ENCODE data around the gene SETD3. TPM values are rescaled to one million over a fixed set of nuclear protein-coding genes. Genes with fewer than 3 reads are reported as not detected.

The SETD3 gene
- total RNA-seq, 1 donor from 2014 or later: 43.5 TPM

DNA sequence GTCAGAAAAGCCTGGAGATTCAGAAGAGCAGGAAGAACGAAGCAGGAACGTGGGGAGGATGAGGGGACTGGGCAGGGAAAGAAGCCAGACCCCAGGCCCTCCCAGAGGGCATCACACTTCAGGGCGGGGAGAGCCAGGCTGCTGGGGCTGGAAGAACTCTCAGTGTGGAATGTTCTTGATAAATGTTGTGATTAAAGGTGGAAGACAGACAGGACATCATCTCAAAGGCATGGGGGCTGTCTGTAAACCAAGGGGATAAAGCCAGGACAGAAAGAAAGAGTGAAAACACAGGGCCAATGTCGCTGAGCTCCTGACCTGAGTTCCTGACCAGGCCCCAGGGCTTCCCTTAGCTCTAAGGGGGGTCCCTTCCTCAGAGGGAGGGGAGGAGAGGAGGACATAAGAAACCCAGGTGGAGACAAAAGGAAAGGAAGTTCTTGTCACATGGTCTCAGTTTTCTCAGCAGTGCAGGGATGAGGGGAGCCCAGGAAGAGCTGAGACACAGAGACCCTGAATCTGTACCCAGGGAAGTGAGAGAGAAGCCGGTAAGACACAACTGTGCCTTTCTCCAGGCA lies 56.3 kb downstream of the SETD3 start:
- no peak for DNase-seq (ENCODE audit: low read depth in 2 of 2)

DNA sequence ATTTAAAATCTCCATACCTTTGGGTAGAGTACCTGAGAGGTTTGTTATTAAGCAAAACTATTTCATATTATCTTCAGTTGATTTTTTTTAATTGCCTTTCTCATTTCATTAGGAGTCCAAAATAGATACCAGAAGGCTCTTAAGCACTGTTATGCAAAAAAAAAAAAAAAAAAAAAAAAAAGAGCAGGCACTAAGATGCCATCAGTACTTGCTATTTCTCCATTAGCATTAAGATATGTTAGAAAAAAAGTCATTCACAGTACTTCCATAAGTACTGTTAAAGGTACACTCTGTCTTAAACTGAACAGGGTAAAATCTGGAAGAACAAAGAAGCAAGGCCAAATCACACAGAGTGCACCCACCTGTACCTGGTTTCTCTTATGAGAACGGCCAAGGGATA lies 57.2 kb downstream of the SETD3 start:
- no peak for DNase-seq (ENCODE audit: low read depth in 2 of 2)

DNA sequence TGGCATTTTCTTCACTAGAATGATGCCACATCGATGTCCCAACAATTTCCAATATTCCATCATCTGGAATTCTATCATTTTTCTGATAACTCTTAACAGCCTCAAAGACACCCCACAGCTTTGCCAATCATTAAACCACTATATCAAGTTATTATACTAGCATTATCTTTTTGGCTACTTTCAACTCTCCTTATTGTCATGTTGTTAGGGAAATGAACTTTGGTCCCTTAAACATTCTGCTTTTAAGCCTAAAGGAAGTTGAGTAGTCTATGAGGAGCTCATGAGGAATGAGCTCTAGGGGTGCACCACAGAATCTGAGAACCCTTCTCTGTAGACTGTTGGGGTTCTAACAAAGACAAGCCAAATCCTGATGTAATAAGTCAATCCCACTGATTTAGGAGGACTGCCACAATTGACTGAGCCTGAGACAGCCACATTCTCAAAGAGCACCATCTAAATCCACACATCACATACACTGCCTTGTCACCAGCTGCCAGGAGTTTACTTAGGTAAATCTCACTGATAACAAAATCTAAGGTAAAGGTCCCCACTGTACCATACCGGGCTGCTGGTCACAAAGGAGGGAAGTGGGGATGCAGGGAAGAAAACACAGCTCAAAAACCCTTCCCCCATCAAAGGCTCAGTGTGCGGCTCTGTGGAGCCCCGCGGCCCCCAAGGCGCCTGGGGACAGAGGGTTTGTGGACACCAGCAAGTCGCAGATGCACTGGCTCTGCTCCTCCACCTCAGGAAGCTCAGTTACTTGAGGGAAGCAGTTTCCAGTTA lies 58.2 kb downstream of the SETD3 start:
- DNase-seq (ENCODE audit: low read depth in 2 of 2): no peak

GRCh38 chr14:99420711-99421110 lies 59.9 kb downstream of the SETD3 start:
- peak in 1 of 2 donors; percentile 22 for DNase-seq (ENCODE audit: low read depth in 2 of 2)

DNA sequence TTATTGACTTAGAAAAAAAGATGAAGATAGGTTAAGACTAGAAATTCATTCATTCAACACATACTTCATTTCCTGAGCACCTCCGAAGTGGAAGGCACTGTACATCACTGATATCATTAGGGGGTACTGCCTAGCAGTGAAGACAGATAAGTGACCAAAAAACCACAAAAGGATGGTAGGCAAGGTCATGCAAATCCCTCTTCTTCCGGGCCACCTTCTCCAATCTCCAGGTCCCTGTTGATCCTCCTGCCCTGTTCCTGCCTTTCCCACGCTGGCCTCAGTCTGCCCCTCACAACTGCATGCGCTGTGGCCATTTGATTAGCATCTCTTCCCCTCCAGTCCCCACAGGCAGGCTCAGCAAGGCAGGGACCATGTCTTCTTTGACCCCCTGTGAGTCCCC lies 60.8 kb downstream of the SETD3 start:
- DNase-seq (ENCODE audit: low read depth in 2 of 2): no peak

DNA sequence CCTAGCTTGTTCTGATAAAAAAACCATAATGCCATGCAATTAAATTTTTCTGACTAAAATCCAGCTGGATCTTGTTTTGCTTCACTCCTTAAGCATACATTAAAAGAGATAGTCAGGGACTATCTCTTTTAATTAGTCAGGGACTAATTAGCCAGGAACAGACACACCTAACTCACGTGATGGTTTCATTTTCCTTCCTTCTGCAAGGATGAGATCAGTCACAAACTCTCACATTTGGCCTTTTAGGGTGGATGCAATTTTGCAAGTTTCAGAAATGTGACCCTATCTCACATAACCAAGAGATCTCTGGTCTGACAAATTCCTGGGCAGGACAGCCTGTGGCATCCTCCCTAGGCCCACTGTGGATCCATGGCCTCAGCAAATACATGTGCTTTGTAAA lies 62.4 kb downstream of the SETD3 start:
- no peak for DNase-seq (ENCODE audit: low read depth in 2 of 2)

GRCh38 chr14:99416909-99417308 lies 63.8 kb downstream of the SETD3 start:
- DNase-seq (ENCODE audit: low read depth in 2 of 2): no peak

DNA sequence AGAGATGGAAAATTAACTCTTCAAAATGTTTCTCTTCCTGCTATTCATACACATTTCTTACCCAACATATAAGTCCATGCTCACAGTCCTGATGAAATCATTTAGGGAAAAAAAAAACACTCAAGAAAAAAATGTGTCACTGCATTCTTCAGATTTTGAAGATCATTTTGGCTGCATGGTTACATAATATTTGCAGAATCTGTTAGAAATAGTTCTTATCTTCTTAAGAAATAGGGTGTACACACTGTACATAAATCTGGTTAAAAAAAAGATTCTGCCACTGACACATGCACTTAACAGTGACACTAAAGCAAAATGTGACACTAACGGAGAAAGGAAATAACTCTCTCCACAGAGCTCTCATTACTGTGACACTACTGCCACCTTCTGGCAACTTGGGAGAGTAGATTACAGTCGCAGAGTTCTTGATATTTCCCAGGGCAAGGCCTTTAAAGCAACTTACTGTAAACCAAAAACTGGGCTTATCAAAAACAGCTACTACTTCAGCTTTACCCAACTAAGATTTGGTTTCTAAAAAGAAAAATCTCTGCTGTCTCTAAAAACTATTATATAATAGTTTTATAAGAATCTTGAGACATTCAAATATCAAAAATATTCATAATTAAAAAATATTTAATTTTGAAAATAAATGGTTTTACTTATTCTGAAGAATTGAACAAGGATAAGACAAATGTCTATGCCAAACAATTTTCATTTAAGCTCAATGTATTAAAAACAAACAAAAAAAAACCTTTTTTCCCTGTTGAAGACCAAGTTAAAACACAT lies 65.0 kb downstream of the SETD3 start:
- DNase-seq (ENCODE audit: low read depth in 2 of 2): peak; percentile 78 to 84

- no peak for DNase-seq (ENCODE audit: low read depth in 2 of 2)
Measured at GRCh38 chr14:99413911-99414310, 66.7 kb downstream of the SETD3 start.

DNA sequence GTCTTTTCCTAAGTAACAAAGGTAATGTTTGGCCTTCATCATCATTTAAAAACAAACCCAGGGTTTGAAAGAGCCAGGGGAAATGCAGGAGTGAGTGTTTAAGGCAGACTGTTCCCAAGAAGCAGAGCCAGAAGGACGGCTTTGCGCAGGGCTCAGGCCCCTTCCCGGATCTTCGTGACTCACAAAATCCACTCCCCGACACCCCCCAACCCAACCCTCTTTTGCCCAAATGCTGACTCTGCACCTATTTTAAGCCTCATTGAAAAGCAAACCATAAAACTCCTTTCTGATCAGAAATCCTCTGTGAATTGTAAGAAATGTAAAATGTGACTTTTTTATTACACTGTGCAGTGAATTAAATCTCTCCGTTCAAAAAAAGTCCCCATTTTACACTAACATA lies 67.5 kb downstream of the SETD3 start:
- no peak for DNase-seq (ENCODE audit: low read depth in 2 of 2)

- DNase-seq (ENCODE audit: low read depth in 2 of 2): no peak
Measured at GRCh38 chr14:99412117-99413061, 68.3 kb downstream of the SETD3 start.

GRCh38 chr14:99410019-99410418 lies 70.6 kb downstream of the SETD3 start:
- DNase-seq (ENCODE audit: low read depth in 2 of 2): no peak

- DNase-seq (ENCODE audit: low read depth in 2 of 2): no peak
Measured at GRCh38 chr14:99408971-99409289, 71.7 kb downstream of the SETD3 start.

GRCh38 chr14:99408286-99408970 lies 72.2 kb downstream of the SETD3 start:
- no peak for DNase-seq (ENCODE audit: low read depth in 2 of 2)

GRCh38 chr14:99407416-99407815 lies 73.2 kb downstream of the SETD3 start:
- DNase-seq (ENCODE audit: low read depth in 2 of 2): no peak

GRCh38 chr14:99402950-99403349 lies 77.7 kb downstream of the SETD3 start:
- DNase-seq (ENCODE audit: low read depth in 2 of 2): no peak

DNA sequence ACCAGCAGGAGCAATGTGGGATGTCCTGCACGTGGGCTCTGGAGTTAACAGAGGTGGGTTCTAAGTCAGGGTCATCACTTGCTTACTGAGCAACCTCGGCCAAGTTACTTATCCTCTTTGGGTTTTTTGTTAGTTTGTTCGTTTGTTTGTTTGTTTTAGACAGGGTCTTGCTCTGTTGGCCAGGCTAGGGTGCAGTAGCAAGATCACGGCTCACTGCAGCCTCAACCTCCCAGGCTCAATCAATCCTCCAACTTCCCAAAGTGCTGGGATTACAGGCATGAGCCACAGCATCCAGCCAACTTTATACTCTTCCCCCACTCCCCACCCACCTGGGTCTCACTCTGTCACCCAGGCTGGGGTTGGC lies 78.4 kb downstream of the SETD3 start:
- no peak for DNase-seq (ENCODE audit: low read depth in 2 of 2)

- no peak for DNase-seq (ENCODE audit: low read depth in 2 of 2)
Measured at GRCh38 chr14:99401621-99402284, 78.9 kb downstream of the SETD3 start.

GRCh38 chr14:99401211-99401610 lies 79.4 kb downstream of the SETD3 start:
- no peak for DNase-seq (ENCODE audit: low read depth in 2 of 2)

GRCh38 chr14:99397698-99398097 lies 83.0 kb downstream of the SETD3 start:
- no peak for DNase-seq (ENCODE audit: low read depth in 2 of 2)
